B cell (primary cell): ENCODE measurements around the gene CLIP2. TPM values are rescaled to one million over a fixed set of nuclear protein-coding genes. Genes with fewer than 3 reads are reported as not detected.

Experiments
- ATAC-seq: fragments of 200-7000 bp; cut with Tn5 transposase; one replicate; pipeline ENCODE4 v1.10.0; 2021; ENCODE audit warnings: low read depth, mild to moderate bottlenecking, moderate number of reproducible peaks, moderate library complexity
- CTCF ChIA-PET: fragments of 350-600 bp; sonication (Branson Sonifier 250); formaldehyde crosslinking; loops from one replicate; lab custom pipeline; 2021; ENCODE audit warnings: antibody characterized with exemption, inconsistent platforms; lab: Charles Lee
- POLR2A ChIA-PET: fragments of 350-600 bp; sonication (Branson Sonifier 250); formaldehyde crosslinking; loops from one replicate; lab custom pipeline; 2021; ENCODE audit warnings: antibody characterized with exemption; lab: Charles Lee
- DNase-seq: peaks from one replicate; pipeline ENCODE4 v3.0.0; 2013
- H2AFZ ChIP-seq: 2 replicates; pipeline ENCODE4 v1.6.1; 2012; ENCODE audit warnings: mild to moderate bottlenecking, low read depth, low read length; ENCODE audit not compliant: insufficient read depth, poor library complexity, severe bottlenecking
- H3K27ac ChIP-seq, 2 donors: 1 replicate in 1 of 2; 2 replicates in 1 of 2; pipeline ENCODE4 v1.5.1; 2012 to 2013; ENCODE audit warnings: low read length in 2 of 2, mild to moderate bottlenecking in 2 of 2, moderate library complexity in 1 of 2
- H3K27me3 ChIP-seq, 4 experiments: fragments of 200-600 bp in 1 of 4; sonication (generic) in 1 of 4; replicated peaks in 1 of 4; 1 replicate in 2 of 4; 2 replicates in 2 of 4; pipeline versions ENCODE4 v1.6.1 to v1.7.0; 2013 to 2016; ENCODE audit warnings: low read length in 3 of 4, mild to moderate bottlenecking in 2 of 4, mixed read lengths in 1 of 4, moderate library complexity in 1 of 4; ENCODE audit not compliant: insufficient read depth in 4 of 4, control insufficient read depth in 3 of 4; ENCODE audit errors: control extremely low read depth in 1 of 4
- H3K36me3 ChIP-seq, 2 experiments: replicated peaks in 1 of 2; 1 replicate in 1 of 2; 2 replicates in 1 of 2; pipeline versions ENCODE4 v1.6.1 to v1.7.1; 2013; ENCODE audit warnings: low read length in 1 of 2; ENCODE audit not compliant: insufficient read depth in 2 of 2, control insufficient read depth in 1 of 2; ENCODE audit errors: control extremely low read depth in 1 of 2, extremely low read depth in 1 of 2
- H3K4me1 ChIP-seq, 2 donors: fragments of 200-600 bp in 1 of 2; sonication (generic) in 1 of 2; 1 replicate in 1 of 2; 2 replicates in 1 of 2; pipeline versions ENCODE4 v1.5.1 to v1.6.1; 2013 to 2017; ENCODE audit warnings: low read length in 2 of 2; ENCODE audit not compliant: control insufficient read depth in 2 of 2, insufficient read depth in 2 of 2
- H3K4me2 ChIP-seq: replicated peaks from 2 replicates; pipeline ENCODE3; 2012; ENCODE audit warnings: mild to moderate bottlenecking, low read depth, low read length; ENCODE audit not compliant: poor library complexity, severe bottlenecking
- H3K4me3 ChIP-seq, 5 experiments: fragments of 200-600 bp in 1 of 5; sonication (generic) in 1 of 5; 1 replicate in 3 of 5; 2 replicates in 2 of 5; pipeline versions ENCODE4 v1.5.1 to v1.7.0; 2011 to 2016; ENCODE audit warnings: low read length in 4 of 5, mild to moderate bottlenecking in 4 of 5, low read depth in 2 of 5, control low read depth in 1 of 5, moderate library complexity in 1 of 5; ENCODE audit not compliant: insufficient read depth in 1 of 5; ENCODE audit errors: control extremely low read depth in 1 of 5, extremely low read depth in 1 of 5
- H3K79me2 ChIP-seq: fragments of 200-600 bp; sonication (generic); one replicate; pipeline ENCODE4 v1.6.0; 2016; ENCODE audit warnings: low read length; ENCODE audit not compliant: control insufficient read depth, insufficient read depth
- H3K9ac ChIP-seq: fragments of 200-600 bp; sonication (generic); 2 replicates; pipeline ENCODE4 v1.6.1; 2017; ENCODE audit warnings: mild to moderate bottlenecking, low read length, moderate library complexity
- H3K9me3 ChIP-seq, 3 donors: one replicate each; pipeline versions ENCODE4 v1.6.1 to v1.7.1; 2013; ENCODE audit warnings: low read length in 2 of 3; ENCODE audit not compliant: control insufficient read depth in 2 of 3, insufficient read depth in 1 of 3; ENCODE audit errors: control extremely low read depth in 1 of 3
- H4K20me1 ChIP-seq: 2 replicates; pipeline ENCODE4 v1.6.0; 2012; ENCODE audit warnings: mild to moderate bottlenecking, low read length; ENCODE audit not compliant: insufficient read depth, control insufficient read depth, poor library complexity, severe bottlenecking
- H3K27ac Mint-ChIP-seq: one replicate; pipeline ENCODE4 v1.8.0; 2021; ENCODE audit warnings: mixed read lengths
- H3K27me3 Mint-ChIP-seq: one replicate; pipeline ENCODE4 v1.8.0; 2021; ENCODE audit warnings: mixed read lengths
- H3K4me1 Mint-ChIP-seq: one replicate; pipeline ENCODE4 v1.8.0; 2021; ENCODE audit warnings: mixed read lengths
- H3K4me3 Mint-ChIP-seq: one replicate; pipeline ENCODE4 v1.8.0; 2021; ENCODE audit warnings: mixed read lengths
- H3K9me3 Mint-ChIP-seq: one replicate; pipeline ENCODE4 v1.8.0; 2022; ENCODE audit warnings: mixed read lengths; ENCODE audit not compliant: insufficient read depth
- CTCF ChIP-seq: fragments of 200-600 bp; IDR thresholded peaks from one replicate; pipeline ENCODE4 v1.8.0; 2022; ENCODE audit warnings: antibody characterized with exemption, mild to moderate bottlenecking
- EZH2 ChIP-seq: IDR thresholded peaks from 2 replicates; pipeline ENCODE4 v1.6.1; 2012; ENCODE audit warnings: borderline replicate concordance, low read depth, mild to moderate bottlenecking, moderate library complexity, low read length; ENCODE audit not compliant: insufficient read depth, poor library complexity, severe bottlenecking
- WGBS: methylation state at CpG from one replicate; pipeline ENCODE4 v1.1.5; 2013; ENCODE audit warnings: missing lambda C conversion rate; ENCODE audit not compliant: insufficient coverage; 5-methylcytosine and 5-hydroxymethylcytosine counted together
- intact Hi-C: fragments of 100-400 bp; cut with micrococcal nuclease; formaldehyde crosslinking; loops from one replicate; pipeline ENCODE4 v1.10.0; 2022
- polyA plus RNA-seq: library from polyadenylated mRNA; depleted of rRNA; stranded (reverse); fragments of >200 nt; gene quantifications from 2 replicates; pipeline ENCODE4 v1.2.3, GENCODE V29; 2012
- total RNA-seq, 2 donors: library from RNA; stranded (reverse); fragments of 120-200 nt in 1 of 2; gene quantifications; 1 replicate in 1 of 2; 2 replicates in 1 of 2; pipeline versions ENCODE4 v1.2.3 to v1.2.4, GENCODE V29; 2013 to 2022

Gene CLIP2
- total and polyA plus RNA-seq, 2 donors (not counting 1 experiment from before 2014, with no cell fraction given) = 5.7 to 47.9 TPM

GRCh38 chr7:74307738-74308505 lies 18.7 kb downstream of the CLIP2 start:
- Histone ChIP-seq H4K20me1 (peaks cover 8% of the 10 kb centered on the region), H3K79me2 (peaks cover 68% of the 10 kb centered on the region), H3K4me2 (no peak overlapping the region), H3K27ac (no peak overlapping the region), H3K4me1 (peaks cover 15 to 17% of the 10 kb centered on the region in 2 donors), H3K4me3 (no peak overlapping the region), H2AFZ (no peak overlapping the region), H3K9me3 (peaks cover 0 to 5% (median 0%) of the 10 kb centered on the region in 3 donors), H3K9ac (no peak overlapping the region), H3K36me3 (no peaks in the 10 kb centered on the region), H3K27me3 (peaks cover 0 to 5% (median 0%) of the 10 kb centered on the region in 4 experiments)
- Mint-ChIP-seq H3K9me3 (no peaks in the 10 kb centered on the region), H3K4me3 (peak overlapping the region; percentile 29), H3K4me1 (peaks cover 31% of the 10 kb centered on the region), H3K27me3 (no peaks in the 10 kb centered on the region), H3K27ac (no peak overlapping the region)
- TF ChIP-seq EZH2 (no peak), CTCF (no peak)
- ChIA-PET CTCF (no interaction called here), POLR2A (no interaction called here)
- intact Hi-C loops = no loop called here
- ATAC-seq = no peak
- DNase-seq = no peak
- 98% methylated on average over 8 of the region's 10 CpGs for WGBS

GRCh38 chr7:74309181-74309580 lies 20.0 kb downstream of the CLIP2 start:
- Histone ChIP-seq H3K27me3 (peaks cover 0 to 5% (median 0%) of the 10 kb centered on the region in 4 experiments), H3K9ac (no peak overlapping the region), H3K79me2 (peaks cover 63% of the 10 kb centered on the region), H3K9me3 (peaks cover 0 to 5% (median 0%) of the 10 kb centered on the region in 3 donors), H3K27ac (no peak overlapping the region), H4K20me1 (peaks cover 8% of the 10 kb centered on the region), H3K36me3 (no peaks in the 10 kb centered on the region), H3K4me1 (peaks cover 15 to 17% of the 10 kb centered on the region in 2 donors), H3K4me2 (no peak overlapping the region), H3K4me3 (no peak overlapping the region), H2AFZ (no peak overlapping the region)
- ChIA-PET POLR2A (no interaction called here), CTCF (interaction anchor here (1.1 kb wide), 1 partner anchor 105 kb away, joined by 5 read pairs; no protein-coding TSS in a partner anchor)
- Mint-ChIP-seq H3K9me3 (no peaks in the 10 kb centered on the region), H3K4me3 (no peak overlapping the region), H3K4me1 (peaks cover 31% of the 10 kb centered on the region), H3K27ac (no peak overlapping the region), H3K27me3 (no peaks in the 10 kb centered on the region)
- intact Hi-C loops = no loop called here
- no peak for DNase-seq
- 100% methylated on average over 2 of the region's 6 CpGs for WGBS
- TF ChIP-seq CTCF (no peak), EZH2 (no peak)
- no peak for ATAC-seq
